HG02870 (cell line): Measurements from ENCODE around the gene PIGZ.

Source experiments
- ATAC-seq: cut with Tn5 transposase; IDR thresholded peaks from one replicate; pipeline ENCODE4 v1.9.1; 2021; ENCODE audit warnings: mild to moderate bottlenecking, moderate library complexity; ENCODE audit not compliant: unreplicated experiment

The PIGZ gene

GRCh38 chr3:197002701-197003454 lies 34.2 kb upstream of the PIGZ start:
- ATAC-seq: peak; percentile 55

DNA sequence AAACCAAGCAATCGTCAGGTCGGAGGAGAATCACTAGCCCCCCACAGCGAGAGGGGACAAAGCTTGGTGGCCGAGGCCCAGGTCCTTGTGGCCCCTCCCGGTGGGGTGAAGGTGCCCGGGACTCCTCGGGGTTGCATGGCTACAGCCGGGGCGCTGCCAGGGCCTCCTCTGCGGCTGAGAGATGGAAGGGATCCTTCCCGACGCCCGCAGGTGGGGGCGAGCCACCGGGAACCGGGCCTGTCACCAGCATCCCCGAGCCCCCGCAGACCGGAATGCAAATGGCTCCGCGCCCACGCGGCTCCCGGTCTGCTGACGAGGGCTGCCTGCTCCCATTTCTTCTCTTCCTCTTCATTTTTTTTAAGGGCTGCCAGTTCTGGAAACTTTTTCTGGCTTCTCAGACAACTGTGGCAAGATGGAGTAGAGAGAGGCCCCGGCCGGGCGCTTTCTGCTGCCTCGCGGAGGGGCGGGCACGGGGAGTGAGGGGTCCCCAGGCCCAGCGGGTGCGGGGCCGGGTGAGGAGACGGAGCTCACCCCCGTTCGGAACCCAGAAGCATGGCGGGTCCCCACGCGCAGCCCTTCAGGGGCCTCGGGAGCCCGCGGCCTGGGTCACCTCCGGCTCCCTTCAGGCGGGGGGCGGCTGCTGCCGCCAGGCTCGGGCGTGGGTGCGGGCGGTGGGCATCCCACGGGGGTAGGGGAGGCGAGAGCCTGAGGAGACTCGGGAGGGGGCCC lies 33.5 kb upstream of the PIGZ start:
- ATAC-seq: peak; percentile 1

- no peak for ATAC-seq
Measured at GRCh38 chr3:197001106-197001971, 32.7 kb upstream of the PIGZ start.

- ATAC-seq: no peak
Measured at GRCh38 chr3:197000211-197000610, 31.6 kb upstream of the PIGZ start.

- ATAC-seq: no peak
Measured at GRCh38 chr3:196998966-196999760, 30.5 kb upstream of the PIGZ start.

GRCh38 chr3:196997311-196997710 lies 28.7 kb upstream of the PIGZ start:
- ATAC-seq: no peak

- ATAC-seq: no peak
Measured at GRCh38 chr3:196996454-196997265, 28.0 kb upstream of the PIGZ start.

- no peak for ATAC-seq
Measured at GRCh38 chr3:196995646-196996355, 27.2 kb upstream of the PIGZ start.

DNA sequence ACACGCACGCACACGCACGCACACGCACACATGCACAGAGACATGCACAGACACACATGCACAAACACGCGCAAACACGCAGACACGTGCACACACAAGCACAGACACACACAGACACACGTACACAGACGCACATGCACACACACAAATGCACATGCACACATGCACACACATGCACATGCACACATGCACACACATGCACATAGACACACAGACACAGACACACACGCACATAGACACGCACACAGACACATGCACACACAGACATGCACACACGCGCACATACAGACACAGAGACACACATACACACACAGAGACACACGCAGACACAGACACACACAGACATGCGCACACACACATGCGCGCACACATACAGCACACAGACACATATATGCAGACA lies 26.4 kb upstream of the PIGZ start:
- no peak for ATAC-seq

- ATAC-seq: no peak
Measured at GRCh38 chr3:196994056-196994455, 25.4 kb upstream of the PIGZ start.

DNA sequence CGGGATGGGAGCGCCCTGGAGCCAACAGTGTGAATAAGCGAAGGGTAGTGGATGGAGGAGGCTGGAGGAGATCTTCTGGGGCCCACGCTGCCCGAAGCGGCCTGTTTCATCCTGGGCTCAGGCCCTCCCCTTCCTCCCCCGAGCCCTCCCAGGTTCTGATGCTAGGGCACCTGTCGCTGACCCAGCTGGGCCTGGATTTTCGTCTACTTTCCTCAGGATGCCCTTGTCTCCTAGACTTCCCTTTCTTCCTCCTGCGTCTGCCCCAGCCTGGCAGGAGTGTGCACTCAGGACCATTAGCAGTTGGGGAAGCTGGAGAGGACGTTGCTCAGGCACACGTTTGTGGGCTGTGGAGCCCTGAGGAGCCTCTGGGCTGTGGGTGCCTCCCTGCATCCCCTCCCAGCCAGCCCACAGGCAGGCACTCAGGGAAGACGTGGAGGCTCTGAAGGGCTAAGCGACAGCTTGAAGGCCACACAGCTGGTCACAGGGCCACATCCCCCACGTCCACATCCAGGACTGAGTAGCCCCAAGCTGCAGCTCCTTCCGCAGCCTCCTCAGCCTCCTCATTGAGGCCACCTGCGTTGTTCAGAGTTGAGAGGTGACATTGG lies 23.9 kb upstream of the PIGZ start:
- no peak for ATAC-seq

GRCh38 chr3:196991581-196992460 lies 23.2 kb upstream of the PIGZ start:
- ATAC-seq: no peak

DNA sequence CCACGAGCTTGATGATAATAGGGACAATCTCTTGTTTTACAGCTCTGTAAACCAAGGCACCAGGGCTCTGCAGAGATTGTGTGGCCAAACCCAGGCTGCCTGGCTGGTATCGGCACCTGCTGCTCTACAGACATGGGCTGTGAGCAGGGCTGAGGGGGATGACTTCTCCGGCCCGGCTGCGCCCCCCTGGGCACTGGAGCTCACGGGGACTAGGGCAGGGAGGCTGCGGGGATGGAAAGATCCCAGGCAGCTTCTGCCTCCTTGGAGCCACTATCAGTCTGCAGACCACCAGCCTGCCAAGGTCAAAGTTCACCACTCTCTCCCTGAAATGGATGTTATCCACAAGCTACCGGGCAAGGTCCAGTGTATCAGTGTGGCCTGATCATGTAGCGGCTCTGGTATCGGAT lies 22.0 kb upstream of the PIGZ start:
- ATAC-seq: no peak

GRCh38 chr3:196989721-196990262 lies 21.2 kb upstream of the PIGZ start:
- ATAC-seq: no peak

DNA sequence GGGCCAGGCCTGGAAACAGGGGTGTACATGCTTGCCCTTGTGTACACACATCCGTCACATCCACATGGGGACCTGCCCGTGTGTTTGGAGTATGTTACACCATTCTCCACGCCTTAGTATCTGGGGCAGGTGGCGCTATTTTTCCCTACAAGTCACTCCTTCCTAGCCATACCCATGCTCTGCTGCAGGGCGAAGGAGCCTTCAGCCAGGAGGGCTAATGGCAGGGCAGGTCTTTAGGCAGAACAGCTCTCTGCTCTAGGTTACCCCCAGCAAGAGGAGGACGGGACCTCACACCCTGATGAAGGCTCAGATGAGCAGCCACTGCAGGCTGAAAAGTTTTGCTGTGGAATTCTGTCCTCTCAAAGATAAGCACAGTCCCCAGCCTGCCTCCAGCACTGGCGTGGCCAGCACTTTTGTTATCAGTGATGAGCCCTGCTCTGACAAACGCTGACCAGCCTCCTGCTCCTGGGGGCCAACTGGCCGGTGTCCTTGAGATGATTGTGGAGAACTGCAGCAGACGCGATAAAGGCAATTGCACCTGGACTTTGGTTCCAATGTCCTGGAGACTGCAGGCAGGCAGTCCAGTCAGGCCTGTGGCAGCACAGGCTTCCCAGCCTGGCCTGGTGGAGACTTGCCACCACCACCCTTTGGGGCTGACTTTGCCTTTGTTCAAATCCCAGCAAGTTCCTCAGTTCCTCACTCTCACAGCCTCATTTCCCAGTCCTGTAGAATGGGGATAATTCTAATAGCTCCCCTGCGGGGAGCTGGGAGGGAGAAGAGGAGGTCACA lies 19.8 kb upstream of the PIGZ start:
- ATAC-seq: no peak

GRCh38 chr3:196987022-196987421 lies 18.4 kb upstream of the PIGZ start:
- ATAC-seq: no peak
